ENCODE results near the gene COPS7A.

- TF ChIP-seq CTCF (IDR thresholded peaks at IDR 0.05; ENCODE audit: low read length) (no peak), EZH2 (optimal IDR thresholded peaks at IDR 0.05; ENCODE audit: low read depth, low read length) (no peak)
These were observed 5.3 kb downstream of the COPS7A start for GRCh38 chr12:6729186-6729585.
